GM19438 (cell line): ENCODE results near the gene CLIP4.
"Not testable (repeated sequence)": the region's sequence is repeated elsewhere in the genome, so short reads cannot be mapped to it uniquely, and the experiment has no call there.

ENCODE experiments used
- ATAC-seq: cut with Tn5 transposase; IDR thresholded peaks from one replicate; pipeline ENCODE4 v1.9.1; 2021; ENCODE audit warnings: low read depth; ENCODE audit not compliant: unreplicated experiment

Gene CLIP4

GRCh38 chr2:29096969-29097368 is 18.2 kb upstream of the CLIP4 start:
- ATAC-seq = no peak

GRCh38 chr2:29097569-29097968 is 17.6 kb upstream of the CLIP4 start:
- no peak for ATAC-seq

- no peak for ATAC-seq
Measured at GRCh38 chr2:29100564-29100963, 14.7 kb upstream of the CLIP4 start.

DNA sequence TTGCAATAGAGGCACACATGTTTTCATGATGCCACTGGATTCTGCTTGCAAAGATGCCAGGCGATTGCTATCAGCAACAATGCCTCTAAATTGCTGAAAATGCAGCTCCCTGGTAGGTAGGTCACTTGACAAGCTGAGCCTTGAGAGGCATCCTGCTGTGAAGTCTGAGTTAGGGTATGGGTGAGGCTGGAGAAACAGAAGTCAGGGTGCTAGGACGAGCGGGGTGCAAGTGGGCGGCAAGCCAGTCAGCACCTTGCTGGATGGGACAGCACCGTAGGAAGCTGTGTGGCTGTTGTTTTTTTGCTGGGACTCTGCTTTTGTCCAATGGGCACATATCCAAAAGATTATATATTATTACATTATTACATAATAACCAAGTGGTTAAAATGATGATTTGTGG is 10.5 kb upstream of the CLIP4 start:
- no peak for ATAC-seq

GRCh38 chr2:29105375-29105774 is 9.8 kb upstream of the CLIP4 start:
- no peak for ATAC-seq

- no peak for ATAC-seq
Measured at GRCh38 chr2:29106256-29106655, 9.0 kb upstream of the CLIP4 start.

DNA sequence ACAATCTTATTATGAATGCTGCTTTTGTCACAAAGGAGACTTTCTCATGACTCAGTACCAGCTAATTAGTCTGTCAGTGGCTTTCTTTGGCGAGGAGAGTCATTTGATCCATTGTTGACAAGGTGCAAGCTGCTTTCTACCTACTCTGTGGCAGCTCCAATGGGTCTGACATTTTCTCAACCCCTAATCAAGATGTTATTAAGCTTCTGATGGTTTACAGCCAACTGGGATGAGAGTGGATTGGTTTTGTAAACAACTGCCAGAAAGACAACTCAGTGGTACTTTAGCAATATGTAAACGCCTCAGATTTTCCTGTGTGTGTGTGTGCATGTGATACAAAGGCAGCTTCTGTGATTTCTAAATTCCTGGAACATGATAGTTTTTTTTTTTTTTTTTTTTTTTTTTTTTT is 8.2 kb upstream of the CLIP4 start:
- no peak for ATAC-seq

- ATAC-seq = not testable (repeated sequence)
Measured at GRCh38 chr2:29107547-29107946, 7.7 kb upstream of the CLIP4 start.

- ATAC-seq = no peak
Measured at GRCh38 chr2:29108225-29108624, 7.0 kb upstream of the CLIP4 start.

- no peak for ATAC-seq
Measured at GRCh38 chr2:29109246-29109645, 6.0 kb upstream of the CLIP4 start.

GRCh38 chr2:29110916-29111535 is 4.2 kb upstream of the CLIP4 start:
- ATAC-seq = peak; percentile 43

- ATAC-seq = no peak
Measured at GRCh38 chr2:29112379-29112778, 2.8 kb upstream of the CLIP4 start.

DNA sequence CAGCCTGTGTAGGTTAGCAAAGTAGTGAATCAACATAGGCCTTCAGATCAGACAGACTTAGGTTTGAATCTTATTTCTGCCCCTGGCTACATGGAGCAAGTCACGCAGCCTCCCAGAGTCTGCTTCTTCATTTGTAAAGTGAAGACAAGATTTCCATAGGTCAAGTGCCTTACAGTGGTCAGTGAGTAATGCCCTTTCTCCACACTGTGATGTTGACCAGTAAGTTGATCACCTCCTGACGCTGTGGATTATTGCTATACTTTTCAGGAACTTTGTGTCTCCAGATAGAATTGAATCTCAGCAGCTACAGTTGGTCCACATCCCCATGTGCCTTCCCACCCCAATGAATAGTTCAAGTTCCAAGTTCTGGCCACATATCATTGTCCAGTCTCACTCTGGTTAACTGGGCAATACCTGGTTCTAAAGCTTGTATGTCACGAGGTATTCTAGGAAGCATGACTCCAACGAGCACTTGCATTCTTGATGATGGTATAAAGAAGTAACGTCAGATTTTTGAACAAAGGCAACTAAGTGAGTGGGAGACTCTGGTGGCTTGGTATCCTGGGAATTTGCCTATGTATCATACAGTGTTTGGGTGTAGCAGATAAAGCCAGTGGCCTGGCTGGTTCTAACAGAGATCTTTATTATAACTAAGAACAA is 2.1 kb upstream of the CLIP4 start:
- ATAC-seq = no peak

DNA sequence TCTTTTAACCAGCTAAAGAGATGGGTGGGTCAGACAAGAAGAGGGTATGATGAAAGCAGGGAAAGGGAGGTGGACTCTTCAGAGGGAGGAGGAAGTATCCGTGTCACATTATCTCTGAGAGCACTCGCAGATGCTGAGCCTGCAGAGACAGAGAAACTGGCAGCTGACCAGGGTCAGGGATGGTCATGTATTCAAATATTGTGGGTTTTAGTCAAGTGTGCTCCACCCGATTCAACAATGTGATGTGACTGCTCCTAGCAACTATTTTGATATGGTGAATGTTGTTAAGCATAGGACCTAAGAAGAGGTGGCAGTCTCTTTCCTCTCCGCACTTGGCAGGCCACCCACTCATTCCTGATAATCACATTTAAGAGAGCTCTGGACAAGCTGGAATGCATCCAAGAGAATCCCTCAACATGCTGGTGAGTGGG is 1.3 kb upstream of the CLIP4 start:
- ATAC-seq = no peak

- ATAC-seq = no peak
Measured at GRCh38 chr2:29114586-29114945, 649 bp upstream of the CLIP4 start.

GRCh38 chr2:29115797-29116781 is 874 bp downstream of the CLIP4 start:
- peak; percentile 52 for ATAC-seq

DNA sequence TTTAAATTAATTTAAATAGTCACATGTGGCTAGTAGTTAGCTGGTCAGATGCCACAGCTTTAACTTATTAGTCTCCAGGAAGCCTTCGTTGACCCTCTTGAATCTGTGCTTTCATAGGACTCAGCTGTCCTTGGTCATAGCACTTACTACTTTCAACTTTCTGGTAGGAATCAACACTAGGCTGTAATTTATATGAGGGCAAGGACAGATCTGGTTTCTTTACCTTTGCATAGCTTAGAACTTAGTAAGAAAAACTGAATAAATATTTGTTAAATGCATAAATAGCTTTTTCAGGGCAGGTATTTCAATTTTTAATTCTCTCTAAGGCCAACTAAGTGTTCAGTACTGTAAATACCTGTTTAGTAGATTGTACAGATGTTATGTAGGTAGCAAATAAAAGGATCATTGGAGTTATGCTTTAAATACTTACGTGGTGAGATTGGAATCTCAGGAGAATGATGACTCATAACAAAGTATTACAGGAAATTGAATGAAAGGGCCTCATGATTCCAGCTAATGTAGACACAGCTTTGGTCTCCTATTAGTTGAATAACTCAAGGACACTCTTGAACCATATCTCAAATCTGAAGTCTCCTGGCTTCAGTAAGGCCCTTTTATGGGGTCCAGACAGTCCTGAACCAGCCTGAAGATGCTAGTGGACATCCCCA is 2.6 kb downstream of the CLIP4 start:
- no peak for ATAC-seq

DNA sequence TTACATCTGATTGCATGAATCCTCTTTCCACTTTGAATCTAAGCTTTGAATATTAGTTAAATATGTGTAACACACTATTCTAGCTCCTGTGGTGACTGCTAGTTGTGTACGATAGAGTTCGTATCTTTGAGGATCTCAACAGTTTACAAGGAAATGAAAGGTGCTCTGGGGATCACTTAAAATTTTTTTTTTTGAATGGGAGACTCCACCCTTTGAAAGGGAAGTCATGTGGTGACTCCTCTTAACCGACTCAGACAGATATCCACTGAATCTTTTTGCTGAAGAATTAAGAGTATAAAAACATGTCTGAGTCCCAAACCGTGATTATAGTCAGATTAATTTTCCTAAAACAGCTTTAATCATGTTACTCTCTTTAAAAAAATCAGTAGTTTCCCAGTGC is 4.0 kb downstream of the CLIP4 start:
- ATAC-seq = no peak

DNA sequence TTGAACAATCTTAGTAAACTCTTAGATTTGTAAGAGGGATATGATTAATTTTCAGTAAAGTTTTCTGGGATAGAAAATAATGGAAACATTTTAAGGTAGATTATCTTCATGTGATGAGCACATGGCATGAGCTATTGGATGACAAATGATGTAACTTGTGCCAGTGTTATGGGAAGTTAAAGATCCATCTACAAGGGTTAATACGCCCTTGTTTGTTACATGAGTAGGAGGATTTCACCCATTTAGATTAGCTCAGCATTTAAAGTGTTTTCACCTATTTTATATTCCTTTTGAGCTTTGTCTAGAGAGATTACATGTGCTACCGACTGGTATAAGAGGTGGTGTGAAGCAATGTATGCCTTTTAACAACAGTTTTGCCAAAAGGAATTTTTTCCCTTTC is 5.6 kb downstream of the CLIP4 start:
- no peak for ATAC-seq

GRCh38 chr2:29123617-29124349 is 8.6 kb downstream of the CLIP4 start:
- no peak for ATAC-seq
